Measurements from ENCODE around the gene C19orf81.
"Not testable (repeated sequence)": the region's sequence is repeated elsewhere in the genome, so short reads cannot be mapped to it uniquely, and the experiment has no call there.

Gene C19orf81

GRCh38 chr19:50607388-50607787, 41.9 kb upstream of the C19orf81 start:
- no peak overlapping the region for H3K4me3 ChIP-seq (ENCODE audit: low read depth, low read length)

GRCh38 chr19:50607874-50608785, 41.1 kb upstream of the C19orf81 start:
- TF ChIP-seq CTCF (IDR thresholded peaks at IDR 0.05; ENCODE audit: borderline replicate concordance, insufficient read depth, low read depth, low read length): peak; percentile 23; the same call in 1 of the 2 replicates
- H3K4me3 ChIP-seq (ENCODE audit: low read depth, low read length): no peak overlapping the region

More at GRCh38 chr19:50607388-50607787, 41.9 kb upstream of the C19orf81 start:
- no peak for TF ChIP-seq CTCF (IDR thresholded peaks at IDR 0.05; ENCODE audit: borderline replicate concordance, insufficient read depth, low read depth, low read length)

- H3K4me3 ChIP-seq (ENCODE audit: low read depth, low read length): not testable (repeated sequence)
Measured at GRCh38 chr19:50612504-50613404, 36.5 kb upstream of the C19orf81 start.

GRCh38 chr19:50618379-50618778, 30.9 kb upstream of the C19orf81 start:
- not testable (repeated sequence) for H3K4me3 ChIP-seq (ENCODE audit: low read depth, low read length)

GRCh38 chr19:50619184-50619583, 30.1 kb upstream of the C19orf81 start:
- not testable (repeated sequence) for H3K4me3 ChIP-seq (ENCODE audit: low read depth, low read length)

- not testable (repeated sequence) for H3K4me3 ChIP-seq (ENCODE audit: low read depth, low read length)
Measured at GRCh38 chr19:50620394-50620906, 28.8 kb upstream of the C19orf81 start.

- no peak overlapping the region for H3K4me3 ChIP-seq (ENCODE audit: low read depth, low read length)
- no peak for TF ChIP-seq CTCF (IDR thresholded peaks at IDR 0.05; ENCODE audit: borderline replicate concordance, insufficient read depth, low read depth, low read length)
Measured at GRCh38 chr19:50624949-50625600, 24.2 kb upstream of the C19orf81 start.

- no peak overlapping the region for H3K4me3 ChIP-seq (ENCODE audit: low read depth, low read length)
- no peak for TF ChIP-seq CTCF (IDR thresholded peaks at IDR 0.05; ENCODE audit: borderline replicate concordance, insufficient read depth, low read depth, low read length)
Measured at GRCh38 chr19:50626011-50626410, 23.2 kb upstream of the C19orf81 start.

Measured in GM12875 (cell line).